ENCODE results near the gene PTPRN2. TPM values are rescaled to one million over a fixed set of nuclear protein-coding genes. Genes with fewer than 3 reads are reported as not detected.

The PTPRN2 gene
- total and polyA plus RNA-seq, 2 of the 13 experiments (the other 11 are each of a cell fraction or from before 2014, with no cell fraction given): 2.5 to 24.2 TPM

GRCh38 chr7:158620418-158620817 lies 32.8 kb upstream of the PTPRN2 start:
- FAIRE-seq: no peak
- no peak overlapping the region for H3K27ac ChIP-seq (ENCODE audit: extremely low read length, insufficient read depth, low read length)
- no peak for ATAC-seq
- no peaks in the 10 kb centered on the region for H3K36me3 ChIP-seq (replicated peaks in 1 of 2; ENCODE audit: control insufficient read depth in 1 of 2, insufficient read depth in 2 of 2, low read length in 2 of 2)
- no peaks in the 10 kb centered on the region for H3K79me2 ChIP-seq (ENCODE audit: insufficient read depth, low read length)
- ChIA-PET CTCF (ENCODE audit: low intra/inter-chr PET ratio, low total read pairs) (no interaction called here), POLR2A (no interaction called here)
- TF ChIP-seq ZNF331 (CRISPR knock-in tag; IDR thresholded peaks at IDR 0.05) (no peak), ZNF10 (CRISPR knock-in tag; IDR thresholded peaks at IDR 0.05; ENCODE audit: borderline replicate concordance, low read depth) (no peak), SETDB1 (CRISPR knock-in tag; IDR thresholded peaks at IDR 0.05; ENCODE audit: borderline replicate concordance) (no peak), YY1 (IDR thresholded peaks at IDR 0.05; ENCODE audit: insufficient read depth, insufficient replicate concordance, low read depth, low read length) (no peak), ZNF569 (CRISPR knock-in tag; IDR thresholded peaks at IDR 0.05; ENCODE audit: borderline replicate concordance) (no peak)
- H4K20me1 ChIP-seq (ENCODE audit: insufficient read depth, low read length): no peaks in the 10 kb centered on the region
- no TSS peak for BruUV-seq (replicated peaks)
- no peak overlapping the region for H3K9ac ChIP-seq (ENCODE audit: insufficient read depth, low read depth, low read length)
- H3K4me1 ChIP-seq (ENCODE audit: insufficient read depth, low read length): peaks cover 3% of the 10 kb centered on the region; the same call in 1 of the 2 replicates
- H3K4me2 ChIP-seq (ENCODE audit: low read depth, low read length): no peak overlapping the region
- H3K4me3 ChIP-seq (replicated peaks in 1 of 3; ENCODE audit: insufficient read depth in 1 of 3, low read depth in 2 of 3, low read length in 3 of 3): no peak overlapping the region
- H3K27me3 ChIP-seq (ENCODE audit: control insufficient read depth in 1 of 2, insufficient read depth in 2 of 2, low read length in 2 of 2): no peaks in the 10 kb centered on the region
- no peak overlapping the region for H2AFZ ChIP-seq (ENCODE audit: low read length)
- H3K9me3 ChIP-seq (ENCODE audit: low read length): no peaks in the 10 kb centered on the region
- DNase-seq (ENCODE audit: low spot score): no peak
- in situ Hi-C loops (cut with HindIII; ENCODE audit: extremely low pct_ligation_motif_present, low pct_unique_long_range_greater_than_20kb): no loop called here
- WGBS (ENCODE audit: low lambda C conversion rate): 97% methylated on average over 5 of the region's 5 CpGs
- intact Hi-C loops (cut with micrococcal nuclease; ENCODE audit: unreplicated experiment): no loop called here

DNA sequence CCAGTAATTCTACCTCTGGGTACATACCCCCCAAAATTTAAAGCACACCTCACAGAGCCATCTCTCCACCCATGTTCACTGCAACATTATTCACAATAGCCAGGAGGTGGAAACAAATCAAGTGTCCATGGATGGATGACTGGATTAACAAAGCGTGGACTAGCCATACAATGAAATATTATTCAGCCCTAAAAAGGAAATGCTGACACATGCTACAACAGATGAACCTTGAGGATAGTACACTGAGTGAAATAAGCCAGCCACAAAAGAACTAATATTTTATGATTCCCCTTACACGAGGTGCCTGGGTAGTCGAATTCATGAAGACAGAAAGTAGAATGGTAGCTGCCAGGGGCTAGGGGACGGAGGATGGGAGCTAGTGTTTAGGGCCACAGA lies 31.1 kb upstream of the PTPRN2 start:
- H3K9me3 ChIP-seq (ENCODE audit: low read length): no peaks in the 10 kb centered on the region
- ATAC-seq (no peak), DNase-seq (ENCODE audit: low spot score) (no peak), FAIRE-seq (no peak)
- 94% methylated on average over 4 of the region's 4 CpGs for WGBS (ENCODE audit: low lambda C conversion rate)
- no peak for TF ChIP-seq TCF7 (IDR thresholded peaks at IDR 0.05; ENCODE audit: low read depth)
- no peak for TF ChIP-seq ZKSCAN5 (CRISPR knock-in tag; IDR thresholded peaks at IDR 0.05)
- no peak for TF ChIP-seq ZNF672 (CRISPR knock-in tag; IDR thresholded peaks at IDR 0.05)
- TF ChIP-seq MTF2 (CRISPR knock-in tag; IDR thresholded peaks at IDR 0.05; ENCODE audit: borderline replicate concordance): no peak
- TF ChIP-seq FLYWCH1 (CRISPR knock-in tag; IDR thresholded peaks at IDR 0.05): no peak
- no peak for TF ChIP-seq HOXA3 (CRISPR knock-in tag; IDR thresholded peaks at IDR 0.05)
- no peak for TF ChIP-seq ZNF274 (CRISPR knock-in tag; IDR thresholded peaks at IDR 0.05)
- H3K9ac ChIP-seq (ENCODE audit: insufficient read depth, low read depth, low read length): no peak overlapping the region
- in situ Hi-C loops (cut with HindIII; ENCODE audit: extremely low pct_ligation_motif_present, low pct_unique_long_range_greater_than_20kb) (no loop called here), intact Hi-C loops (cut with micrococcal nuclease; ENCODE audit: unreplicated experiment) (no loop called here)
- no peak overlapping the region for H3K4me3 ChIP-seq (replicated peaks in 1 of 3; ENCODE audit: insufficient read depth in 1 of 3, low read depth in 2 of 3, low read length in 3 of 3)
- H2AFZ ChIP-seq (ENCODE audit: low read length): no peak overlapping the region
- H3K27me3 ChIP-seq (ENCODE audit: control insufficient read depth in 1 of 2, insufficient read depth in 2 of 2, low read length in 2 of 2): no peaks in the 10 kb centered on the region
- BruUV-seq (replicated peaks): no TSS peak
- no peak overlapping the region for H3K4me2 ChIP-seq (ENCODE audit: low read depth, low read length)
- H3K36me3 ChIP-seq (replicated peaks in 1 of 2; ENCODE audit: control insufficient read depth in 1 of 2, insufficient read depth in 2 of 2, low read length in 2 of 2): no peaks in the 10 kb centered on the region
- no peaks in the 10 kb centered on the region for H3K79me2 ChIP-seq (ENCODE audit: insufficient read depth, low read length)
- H4K20me1 ChIP-seq (ENCODE audit: insufficient read depth, low read length): no peaks in the 10 kb centered on the region
- POLR2A ChIA-PET: no interaction called here
- H3K27ac ChIP-seq (ENCODE audit: extremely low read length, insufficient read depth, low read length): no peak overlapping the region
- CTCF ChIA-PET (ENCODE audit: low intra/inter-chr PET ratio, low total read pairs): no interaction called here
- no peaks in the 10 kb centered on the region for H3K4me1 ChIP-seq (ENCODE audit: insufficient read depth, low read length)
